ENCODE data around the gene NUP58. TPM values are rescaled to one million over a fixed set of nuclear protein-coding genes. Genes with fewer than 3 reads are reported as not detected.
"Not testable (repeated sequence)": the region's sequence is repeated elsewhere in the genome, so short reads cannot be mapped to it uniquely, and the experiment has no call there.

The NUP58 gene
- total and polyA plus RNA-seq, 9 of the 15 experiments (the other 6 are each of a cell fraction or from before 2014, with no cell fraction given) = 12.5 to 98.0 (median 42.6) TPM

GRCh38 chr13:25353344-25353743, 51.9 kb downstream of the NUP58 start (continued):
- TF ChIP-seq, protein P1, sequence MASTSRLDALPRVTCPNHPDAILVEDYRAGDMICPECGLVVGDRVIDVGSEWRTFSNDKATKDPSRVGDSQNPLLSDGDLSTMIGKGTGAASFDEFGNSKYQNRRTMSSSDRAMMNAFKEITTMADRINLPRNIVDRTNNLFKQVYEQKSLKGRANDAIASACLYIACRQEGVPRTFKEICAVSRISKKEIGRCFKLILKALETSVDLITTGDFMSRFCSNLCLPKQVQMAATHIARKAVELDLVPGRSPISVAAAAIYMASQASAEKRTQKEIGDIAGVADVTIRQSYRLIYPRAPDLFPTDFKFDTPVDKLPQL (IDR thresholded peaks at IDR 0.05; ENCODE audit: extremely low read depth, insufficient read length) = no peak
- TF ChIP-seq NRF1 (conservative IDR thresholded peaks at IDR 0.05 in 1 of 2, IDR thresholded peaks at IDR 0.05 in 1 of 2) = no peak
- TF ChIP-seq, protein P2, sequence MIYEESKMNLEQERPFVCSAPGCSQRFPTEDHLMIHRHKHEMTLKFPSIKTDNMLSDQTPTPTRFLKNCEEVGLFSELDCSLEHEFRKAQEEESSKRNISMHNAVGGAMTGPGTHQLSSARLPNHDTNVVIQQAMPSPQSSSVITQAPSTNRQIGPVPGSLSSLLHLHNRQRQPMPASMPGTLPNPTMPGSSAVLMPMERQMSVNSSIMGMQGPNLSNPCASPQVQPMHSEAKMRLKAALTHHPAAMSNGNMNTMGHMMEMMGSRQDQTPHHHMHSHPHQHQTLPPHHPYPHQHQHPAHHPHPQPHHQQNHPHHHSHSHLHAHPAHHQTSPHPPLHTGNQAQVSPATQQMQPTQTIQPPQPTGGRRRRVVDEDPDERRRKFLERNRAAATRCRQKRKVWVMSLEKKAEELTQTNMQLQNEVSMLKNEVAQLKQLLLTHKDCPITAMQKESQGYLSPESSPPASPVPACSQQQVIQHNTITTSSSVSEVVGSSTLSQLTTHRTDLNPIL (CRISPR knock-in tag; IDR thresholded peaks at IDR 0.05) = no peak

- no peak for ATAC-seq
- DNase-seq (ENCODE audit: extremely low read depth in 1 of 4, low spot score in 3 of 4) = no peak
- Histone ChIP-seq H3K9me3 (replicated peaks; ENCODE audit: control insufficient read depth, insufficient read depth, low read depth, low read length) (no peaks in the 10 kb centered on the region), H3K4me2 (ENCODE audit: insufficient read depth, low read length) (no peak overlapping the region), H4K20me1 (replicated peaks; ENCODE audit: control insufficient read depth, insufficient read depth, low read length) (no peaks in the 10 kb centered on the region), H3K9ac (ENCODE audit: insufficient read depth in 1 of 2, low read depth in 2 of 2, low read length in 2 of 2) (no peak overlapping the region), H3K36me3 (ENCODE audit: control insufficient read depth, insufficient read depth, low read length) (no peaks in the 10 kb centered on the region), H3K4me3 (no peak overlapping the region), H3K79me2 (ENCODE audit: control insufficient read depth, insufficient read depth, low read length) (no peaks in the 10 kb centered on the region), H3K27me3 (ENCODE audit: control insufficient read depth in 2 of 2, insufficient read depth in 2 of 2, low read length in 2 of 2) (no peaks in the 10 kb centered on the region), H3K4me1 (replicated peaks in 1 of 2; ENCODE audit: control insufficient read depth in 2 of 2, insufficient read depth in 2 of 2, low read length in 2 of 2) (peaks cover 15 to 27% of the 10 kb centered on the region in 2 experiments), H2AFZ (ENCODE audit: low read depth, low read length) (no peak overlapping the region), H3K27ac (ENCODE audit: extremely low read depth, low read depth, low read length) (no peak overlapping the region), H3K9me1 (ENCODE audit: control insufficient read depth, insufficient read depth, low read length) (no peaks in the 10 kb centered on the region)
- in situ Hi-C loops (cut with MboI) = no loop called here
- ChIA-PET POLR2A (no interaction called here), CTCF (ENCODE audit: low intra/inter-chr PET ratio) (no interaction called here)
- FAIRE-seq = no peak
- WGBS (ENCODE audit: insufficient coverage, low coverage, missing lambda C conversion rate) = 90% methylated on average over 5 of the region's 6 CpGs
- no TSS peak for BruUV-seq (replicated peaks)
- intact Hi-C loops (cut with micrococcal nuclease) = no loop called here
- TF ChIP-seq, protein P3, sequence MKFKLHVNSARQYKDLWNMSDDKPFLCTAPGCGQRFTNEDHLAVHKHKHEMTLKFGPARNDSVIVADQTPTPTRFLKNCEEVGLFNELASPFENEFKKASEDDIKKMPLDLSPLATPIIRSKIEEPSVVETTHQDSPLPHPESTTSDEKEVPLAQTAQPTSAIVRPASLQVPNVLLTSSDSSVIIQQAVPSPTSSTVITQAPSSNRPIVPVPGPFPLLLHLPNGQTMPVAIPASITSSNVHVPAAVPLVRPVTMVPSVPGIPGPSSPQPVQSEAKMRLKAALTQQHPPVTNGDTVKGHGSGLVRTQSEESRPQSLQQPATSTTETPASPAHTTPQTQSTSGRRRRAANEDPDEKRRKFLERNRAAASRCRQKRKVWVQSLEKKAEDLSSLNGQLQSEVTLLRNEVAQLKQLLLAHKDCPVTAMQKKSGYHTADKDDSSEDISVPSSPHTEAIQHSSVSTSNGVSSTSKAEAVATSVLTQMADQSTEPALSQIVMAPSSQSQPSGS (CRISPR knock-in tag; IDR thresholded peaks at IDR 0.05) = no peak
- TF ChIP-seq MXD1 (CRISPR knock-in tag; IDR thresholded peaks at IDR 0.05; ENCODE audit: borderline replicate concordance, poor library complexity, severe bottlenecking) (no peak), SMARCA5 (IDR thresholded peaks at IDR 0.05) (no peak)
Observed at GRCh38 chr13:25354377-25354776, 53.0 kb downstream of the NUP58 start.

DNA sequence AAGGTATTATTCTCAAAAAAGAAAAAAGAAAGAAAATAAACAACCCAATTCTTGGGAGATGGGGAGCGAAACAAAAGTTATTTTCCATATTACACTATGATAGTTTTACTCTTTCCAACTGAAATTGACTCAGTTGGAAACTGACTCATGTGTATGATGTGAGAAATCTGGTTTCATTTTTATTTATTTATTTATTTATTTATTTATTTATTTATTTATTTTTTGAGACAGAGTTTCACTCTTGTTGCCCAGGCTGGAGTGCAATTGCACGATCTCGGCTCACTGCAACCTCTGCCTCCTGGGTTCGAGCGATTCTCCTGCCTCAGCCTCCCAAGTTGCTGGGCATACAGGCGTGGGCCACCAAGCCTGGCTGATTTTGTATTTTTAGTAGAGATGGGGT, 59.0 kb downstream of the NUP58 start:
- BruUV-seq (replicated peaks); DNase-seq (ENCODE audit: extremely low read depth in 1 of 4, low spot score in 3 of 4); H3K79me2 ChIP-seq (ENCODE audit: control insufficient read depth, insufficient read depth, low read length); CTCF ChIA-PET (ENCODE audit: low intra/inter-chr PET ratio); intact Hi-C loops (cut with micrococcal nuclease); H3K27me3 ChIP-seq (ENCODE audit: control insufficient read depth in 2 of 2, insufficient read depth in 2 of 2, low read length in 2 of 2); H2AFZ ChIP-seq (ENCODE audit: low read depth, low read length); H3K36me3 ChIP-seq (ENCODE audit: control insufficient read depth, insufficient read depth, low read length); H3K9ac ChIP-seq (ENCODE audit: insufficient read depth in 1 of 2, low read depth in 2 of 2, low read length in 2 of 2); H4K20me1 ChIP-seq (replicated peaks; ENCODE audit: control insufficient read depth, insufficient read depth, low read length); H3K4me3 ChIP-seq; H3K9me1 ChIP-seq (ENCODE audit: control insufficient read depth, insufficient read depth, low read length); H3K4me1 ChIP-seq (replicated peaks in 1 of 2; ENCODE audit: control insufficient read depth in 2 of 2, insufficient read depth in 2 of 2, low read length in 2 of 2); H3K9me3 ChIP-seq (replicated peaks; ENCODE audit: control insufficient read depth, insufficient read depth, low read depth, low read length); POLR2A ChIA-PET; H3K4me2 ChIP-seq (ENCODE audit: insufficient read depth, low read length); ATAC-seq; H3K27ac ChIP-seq (ENCODE audit: extremely low read depth, low read depth, low read length); FAIRE-seq; in situ Hi-C loops (cut with MboI): not testable (repeated sequence)
- 72% methylated on average over 6 of the region's 6 CpGs for whole genome bisulfite sequencing (ENCODE audit: insufficient coverage, low coverage, missing lambda C conversion rate)
